ENCODE measurements around the gene THNSL1.
"Not testable (repeated sequence)": the region's sequence is repeated elsewhere in the genome, so short reads cannot be mapped to it uniquely, and the experiment has no call there.

DNA sequence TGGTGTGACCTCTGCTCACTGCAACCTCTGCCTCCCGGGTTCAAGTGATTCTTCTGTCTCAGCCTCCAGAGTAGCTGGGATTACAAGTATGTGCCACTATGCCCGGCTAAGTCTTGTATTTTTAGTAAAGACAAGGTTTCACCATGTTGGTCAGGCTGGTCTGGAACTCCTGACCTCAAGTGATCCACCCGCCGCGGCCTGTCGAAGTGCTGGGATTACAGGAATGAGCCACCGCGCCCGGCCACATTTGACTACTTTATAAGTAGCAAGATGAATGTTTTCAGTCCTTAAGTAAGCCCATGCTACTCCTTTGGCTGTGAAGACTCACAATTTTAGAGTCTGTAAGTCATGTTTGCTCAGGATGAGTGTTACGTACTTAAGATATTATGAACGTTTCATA lies 47.5 kb upstream of the THNSL1 start:
- TF ChIP-seq, protein P1, sequence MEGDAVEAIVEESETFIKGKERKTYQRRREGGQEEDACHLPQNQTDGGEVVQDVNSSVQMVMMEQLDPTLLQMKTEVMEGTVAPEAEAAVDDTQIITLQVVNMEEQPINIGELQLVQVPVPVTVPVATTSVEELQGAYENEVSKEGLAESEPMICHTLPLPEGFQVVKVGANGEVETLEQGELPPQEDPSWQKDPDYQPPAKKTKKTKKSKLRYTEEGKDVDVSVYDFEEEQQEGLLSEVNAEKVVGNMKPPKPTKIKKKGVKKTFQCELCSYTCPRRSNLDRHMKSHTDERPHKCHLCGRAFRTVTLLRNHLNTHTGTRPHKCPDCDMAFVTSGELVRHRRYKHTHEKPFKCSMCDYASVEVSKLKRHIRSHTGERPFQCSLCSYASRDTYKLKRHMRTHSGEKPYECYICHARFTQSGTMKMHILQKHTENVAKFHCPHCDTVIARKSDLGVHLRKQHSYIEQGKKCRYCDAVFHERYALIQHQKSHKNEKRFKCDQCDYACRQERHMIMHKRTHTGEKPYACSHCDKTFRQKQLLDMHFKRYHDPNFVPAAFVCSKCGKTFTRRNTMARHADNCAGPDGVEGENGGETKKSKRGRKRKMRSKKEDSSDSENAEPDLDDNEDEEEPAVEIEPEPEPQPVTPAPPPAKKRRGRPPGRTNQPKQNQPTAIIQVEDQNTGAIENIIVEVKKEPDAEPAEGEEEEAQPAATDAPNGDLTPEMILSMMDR (IDR thresholded peaks at IDR 0.05): not testable (repeated sequence)
- TF ChIP-seq POLR2A, EP300 (IDR thresholded peaks at IDR 0.05): not testable (repeated sequence)
